PC-9 (cell line): ENCODE measurements around the gene SULT1E1.

Experiments used
- EZH2 ChIP-seq: fragments of 200-600 bp; sonication (generic); IDR thresholded peaks from 2 replicates; pipeline ENCODE4 v1.8.0; 2017; ENCODE audit warnings: antibody characterized with exemption, low read depth
- TF ChIP-seq, protein P1 (sequence below): fragments of 200-600 bp; sonication (generic); conservative IDR thresholded peaks from 2 replicates; pipeline ENCODE4 v1.6.1; 2017; ENCODE audit warnings: mixed run types, antibody characterized with exemption, mild to moderate bottlenecking, moderate library complexity

DNA sequence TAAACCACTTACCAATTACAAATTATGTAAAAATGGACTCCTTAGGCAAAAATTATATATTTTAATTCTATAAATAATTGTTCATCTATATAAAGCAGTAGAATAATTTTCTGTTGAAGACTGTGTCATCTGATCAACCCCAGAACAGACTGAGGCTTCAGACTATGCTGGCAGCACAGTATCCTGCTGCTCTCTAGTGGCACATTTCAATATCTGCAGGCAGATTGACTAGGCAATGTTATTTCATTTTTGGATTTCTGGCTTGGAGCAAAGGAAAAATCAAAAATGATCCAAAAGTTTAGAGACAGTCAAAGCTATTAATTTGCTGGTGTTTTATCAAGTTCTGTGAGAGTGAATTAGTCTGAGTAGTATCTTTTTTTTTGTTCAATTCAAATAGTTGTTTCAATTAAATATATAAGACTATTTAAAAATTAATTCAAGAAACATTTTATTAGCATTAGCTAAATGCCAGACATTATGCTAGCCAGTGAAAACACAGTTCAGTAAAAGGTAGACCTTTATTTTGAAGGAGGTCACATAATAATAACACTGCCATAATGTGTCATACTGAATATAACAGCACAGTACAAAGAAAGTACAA is 21.3 kb upstream of the SULT1E1 start:
- TF ChIP-seq, protein P1, sequence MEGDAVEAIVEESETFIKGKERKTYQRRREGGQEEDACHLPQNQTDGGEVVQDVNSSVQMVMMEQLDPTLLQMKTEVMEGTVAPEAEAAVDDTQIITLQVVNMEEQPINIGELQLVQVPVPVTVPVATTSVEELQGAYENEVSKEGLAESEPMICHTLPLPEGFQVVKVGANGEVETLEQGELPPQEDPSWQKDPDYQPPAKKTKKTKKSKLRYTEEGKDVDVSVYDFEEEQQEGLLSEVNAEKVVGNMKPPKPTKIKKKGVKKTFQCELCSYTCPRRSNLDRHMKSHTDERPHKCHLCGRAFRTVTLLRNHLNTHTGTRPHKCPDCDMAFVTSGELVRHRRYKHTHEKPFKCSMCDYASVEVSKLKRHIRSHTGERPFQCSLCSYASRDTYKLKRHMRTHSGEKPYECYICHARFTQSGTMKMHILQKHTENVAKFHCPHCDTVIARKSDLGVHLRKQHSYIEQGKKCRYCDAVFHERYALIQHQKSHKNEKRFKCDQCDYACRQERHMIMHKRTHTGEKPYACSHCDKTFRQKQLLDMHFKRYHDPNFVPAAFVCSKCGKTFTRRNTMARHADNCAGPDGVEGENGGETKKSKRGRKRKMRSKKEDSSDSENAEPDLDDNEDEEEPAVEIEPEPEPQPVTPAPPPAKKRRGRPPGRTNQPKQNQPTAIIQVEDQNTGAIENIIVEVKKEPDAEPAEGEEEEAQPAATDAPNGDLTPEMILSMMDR: peak; percentile 74
- no peak for TF ChIP-seq EZH2
